GM12801 (cell line): ENCODE data around the gene PLA2G15.

ENCODE experiments used
- CTCF ChIP-seq: IDR thresholded peaks from one replicate; pipeline ENCODE4 v1.5.1; 2011; ENCODE audit warnings: control low read depth; ENCODE audit not compliant: insufficient read length; ENCODE audit errors: extremely low read depth

The PLA2G15 gene

GRCh38 chr16:68289621-68290329 lies 44.6 kb downstream of the PLA2G15 start:
- TF ChIP-seq CTCF, result no peak

DNA sequence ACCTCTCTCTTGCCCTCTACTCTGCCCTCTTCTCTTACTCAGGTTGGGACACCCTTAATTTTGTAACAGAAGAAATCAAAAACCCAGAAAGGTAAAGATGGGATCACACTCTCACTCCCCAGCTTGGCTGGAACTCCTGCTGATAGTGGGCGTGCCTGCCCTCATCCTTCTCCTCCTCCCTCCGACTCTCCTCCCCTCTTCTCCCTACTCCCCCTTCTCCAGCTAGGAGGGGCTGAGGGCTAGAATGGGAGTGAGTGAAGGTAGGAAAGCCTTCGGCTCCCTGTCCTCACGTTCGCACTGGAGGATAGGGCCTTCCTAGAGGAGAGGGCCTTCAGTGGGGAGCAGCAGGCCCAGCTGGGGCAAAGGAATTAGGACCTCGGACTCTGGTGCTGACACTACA lies 45.3 kb downstream of the PLA2G15 start:
- no peak for TF ChIP-seq CTCF

- no peak for TF ChIP-seq CTCF
These were observed 46.1 kb downstream of the PLA2G15 start for GRCh38 chr16:68291227-68291626.

DNA sequence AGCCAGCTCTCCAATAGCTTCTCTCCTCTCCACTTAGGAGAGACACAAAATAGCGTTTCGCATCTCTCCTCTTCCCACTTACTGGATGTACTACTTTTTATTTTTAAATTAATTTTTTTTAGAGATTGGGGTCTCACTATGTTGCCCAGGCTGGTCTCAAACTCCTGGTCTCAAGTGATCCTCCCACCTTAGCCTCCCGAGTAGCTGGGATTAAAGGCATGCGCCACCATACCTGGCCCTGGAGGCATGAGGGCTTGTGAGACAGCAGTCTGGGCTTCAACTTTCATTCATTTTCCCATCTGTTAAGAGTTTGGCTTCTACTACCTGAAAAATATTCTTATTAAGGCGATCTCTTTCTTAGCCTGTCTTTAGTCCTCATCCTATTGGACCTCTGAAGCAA lies 47.3 kb downstream of the PLA2G15 start:
- TF ChIP-seq CTCF, result no peak

GRCh38 chr16:68296291-68296690 lies 51.1 kb downstream of the PLA2G15 start:
- no peak for TF ChIP-seq CTCF

DNA sequence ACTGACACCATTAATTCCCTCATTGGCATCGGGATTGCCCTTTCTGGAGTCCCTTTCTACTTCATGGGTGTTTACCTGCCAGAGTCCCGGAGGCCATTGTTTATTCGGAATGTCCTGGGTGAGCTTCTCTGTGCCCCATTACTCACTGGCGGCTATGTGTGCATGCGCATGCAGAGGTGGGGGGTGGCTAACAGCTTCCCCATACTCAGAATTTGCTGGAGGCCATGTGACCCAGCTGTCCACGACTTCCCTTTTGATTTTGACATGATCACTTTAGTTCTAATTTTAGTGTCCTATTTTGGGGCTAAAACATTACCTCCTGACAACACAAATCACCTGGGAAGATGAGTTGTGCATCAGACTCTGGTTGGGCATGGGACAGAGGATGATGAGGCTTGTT lies 51.5 kb downstream of the PLA2G15 start:
- TF ChIP-seq CTCF, result no peak

GRCh38 chr16:68297908-68298307 lies 52.7 kb downstream of the PLA2G15 start:
- no peak for TF ChIP-seq CTCF
